Measurements from ENCODE around the gene AOAH.

DNA sequence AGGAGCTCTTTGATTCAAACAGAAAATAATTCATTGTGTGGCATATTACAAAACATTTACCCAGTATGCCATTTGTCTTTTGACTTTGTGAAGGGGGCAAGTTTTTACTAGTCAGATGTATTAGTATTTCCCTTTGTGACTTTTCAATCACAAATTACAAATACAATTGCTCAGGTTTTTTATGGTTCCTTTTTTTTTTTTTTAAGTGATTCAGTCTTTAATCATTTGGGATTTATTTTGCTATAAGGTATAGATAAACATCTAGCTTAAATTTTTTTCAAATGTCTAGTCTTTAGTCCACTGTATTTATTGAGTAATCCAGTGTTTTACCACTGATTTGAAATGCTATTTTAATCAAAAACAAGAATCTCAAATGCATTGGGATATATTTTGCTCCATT, 75.9 kb downstream of the AOAH start:
- TF ChIP-seq POLR2A (IDR thresholded peaks at IDR 0.05; ENCODE audit: low read depth, low read length): no peak
- TF ChIP-seq, protein P1, sequence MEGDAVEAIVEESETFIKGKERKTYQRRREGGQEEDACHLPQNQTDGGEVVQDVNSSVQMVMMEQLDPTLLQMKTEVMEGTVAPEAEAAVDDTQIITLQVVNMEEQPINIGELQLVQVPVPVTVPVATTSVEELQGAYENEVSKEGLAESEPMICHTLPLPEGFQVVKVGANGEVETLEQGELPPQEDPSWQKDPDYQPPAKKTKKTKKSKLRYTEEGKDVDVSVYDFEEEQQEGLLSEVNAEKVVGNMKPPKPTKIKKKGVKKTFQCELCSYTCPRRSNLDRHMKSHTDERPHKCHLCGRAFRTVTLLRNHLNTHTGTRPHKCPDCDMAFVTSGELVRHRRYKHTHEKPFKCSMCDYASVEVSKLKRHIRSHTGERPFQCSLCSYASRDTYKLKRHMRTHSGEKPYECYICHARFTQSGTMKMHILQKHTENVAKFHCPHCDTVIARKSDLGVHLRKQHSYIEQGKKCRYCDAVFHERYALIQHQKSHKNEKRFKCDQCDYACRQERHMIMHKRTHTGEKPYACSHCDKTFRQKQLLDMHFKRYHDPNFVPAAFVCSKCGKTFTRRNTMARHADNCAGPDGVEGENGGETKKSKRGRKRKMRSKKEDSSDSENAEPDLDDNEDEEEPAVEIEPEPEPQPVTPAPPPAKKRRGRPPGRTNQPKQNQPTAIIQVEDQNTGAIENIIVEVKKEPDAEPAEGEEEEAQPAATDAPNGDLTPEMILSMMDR (IDR thresholded peaks at IDR 0.05; ENCODE audit: extremely low read depth in 1 of 2, insufficient read depth in 1 of 2, low read depth in 1 of 2, low read length in 2 of 2): no peak
- TF ChIP-seq EZH2 (IDR thresholded peaks at IDR 0.05; ENCODE audit: borderline replicate concordance, low read depth, low read length, severe bottlenecking): no peak
- TF ChIP-seq POLR2AphosphoS5 (IDR thresholded peaks at IDR 0.05; ENCODE audit: insufficient read depth, low read depth, low read length): no peak
- TF ChIP-seq MYC (IDR thresholded peaks at IDR 0.05; ENCODE audit: low read depth, low read length): no peak
- no peak for TF ChIP-seq FOS (IDR thresholded peaks at IDR 0.05; ENCODE audit: borderline replicate concordance, insufficient read depth, low read length)
- TF ChIP-seq, protein P2, sequence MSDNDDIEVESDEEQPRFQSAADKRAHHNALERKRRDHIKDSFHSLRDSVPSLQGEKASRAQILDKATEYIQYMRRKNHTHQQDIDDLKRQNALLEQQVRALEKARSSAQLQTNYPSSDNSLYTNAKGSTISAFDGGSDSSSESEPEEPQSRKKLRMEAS (IDR thresholded peaks at IDR 0.05; ENCODE audit: insufficient read depth, insufficient read length): no peak
- TF ChIP-seq GATA2 (IDR thresholded peaks at IDR 0.05; ENCODE audit: insufficient read depth, insufficient read length, low read depth, low read length): no peak

All from endothelial cell of umbilical vein (primary cell).